GM18508 (cell line): ENCODE data around the gene MMS19.
"Not testable (repeated sequence)": the region's sequence is repeated elsewhere in the genome, so short reads cannot be mapped to it uniquely, and the experiment has no call there.

Source experiments
- ATAC-seq: cut with Tn5 transposase; IDR thresholded peaks from one replicate; pipeline ENCODE4 v1.9.1; 2021; ENCODE audit warnings: moderate number of reproducible peaks; ENCODE audit not compliant: insufficient read depth, unreplicated experiment

The MMS19 gene

DNA sequence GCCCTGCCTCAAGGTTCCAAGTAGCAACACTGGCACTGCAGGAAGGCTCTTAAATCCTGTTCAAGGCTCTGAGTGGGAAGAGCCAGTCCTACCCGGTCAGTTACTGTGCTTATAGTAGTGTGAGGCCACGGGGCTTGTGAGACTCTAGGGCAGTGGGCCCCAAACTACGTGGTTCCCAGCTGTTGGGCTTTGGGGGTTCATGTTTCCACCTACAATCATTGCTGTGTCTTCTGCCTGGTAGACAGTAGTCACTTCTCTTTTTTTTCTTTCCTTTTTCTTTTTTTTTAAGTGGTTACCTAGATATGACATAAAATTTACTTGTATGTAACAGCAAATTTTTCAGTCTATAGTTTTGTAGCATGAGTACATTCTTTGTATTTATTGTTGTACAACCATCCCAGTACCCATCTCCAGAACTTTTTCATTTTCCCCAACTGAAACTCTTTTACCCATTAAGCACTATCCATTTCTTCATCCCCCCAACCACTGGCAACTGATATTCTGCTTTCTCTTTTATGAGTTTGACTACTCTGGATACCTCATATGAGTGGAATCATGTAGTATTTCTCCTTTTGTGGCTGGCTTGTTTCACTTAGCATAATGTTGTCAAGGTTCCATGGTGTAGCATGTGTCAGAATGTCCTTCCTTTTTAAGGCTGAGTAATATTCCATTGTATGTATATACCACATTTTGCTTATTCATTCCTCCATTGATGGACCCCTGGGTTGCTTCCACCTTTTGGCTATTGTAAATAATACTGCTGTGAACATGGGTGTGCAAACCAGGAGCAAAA is 8.2 kb upstream of the MMS19 start:
- no peak for ATAC-seq

DNA sequence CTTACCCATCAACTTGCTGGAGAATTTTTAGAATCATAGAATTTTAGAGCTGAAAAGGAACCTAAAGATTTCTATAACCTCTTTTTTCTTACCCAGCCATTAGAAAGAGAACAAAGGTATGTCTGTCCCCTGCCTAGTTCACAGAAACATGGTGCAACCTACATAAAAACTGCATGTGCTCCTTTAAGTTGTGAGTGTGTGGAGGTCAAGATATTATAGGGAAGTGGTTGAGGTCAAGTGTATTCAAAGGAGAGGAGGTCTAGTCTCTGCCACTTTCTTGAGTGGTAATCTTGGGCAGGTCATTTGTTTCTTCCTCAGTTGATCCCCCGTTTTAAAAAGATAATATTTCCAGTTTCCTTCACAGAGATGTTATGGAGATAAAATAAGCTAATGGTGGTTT is 6.9 kb upstream of the MMS19 start:
- ATAC-seq: no peak

DNA sequence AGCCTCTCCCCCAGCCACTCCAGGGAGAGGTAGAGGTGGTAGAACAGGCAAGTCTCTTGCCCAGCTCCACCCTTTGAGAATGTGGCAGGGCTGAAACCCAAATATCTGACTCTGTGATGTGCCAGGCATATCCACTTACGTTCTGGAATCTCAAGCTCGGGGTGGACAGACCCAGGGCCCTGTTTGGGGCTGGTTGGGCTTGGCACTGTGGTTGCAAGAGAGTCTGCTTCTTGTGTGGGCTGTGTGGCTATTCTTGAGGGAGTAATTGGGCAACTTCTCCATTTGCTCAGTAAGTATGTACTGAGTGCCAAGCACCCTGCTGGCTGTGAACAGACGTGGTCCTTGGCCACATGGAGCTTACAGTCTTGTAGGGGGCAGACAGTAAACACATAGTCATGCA is 5.2 kb upstream of the MMS19 start:
- ATAC-seq: no peak

DNA sequence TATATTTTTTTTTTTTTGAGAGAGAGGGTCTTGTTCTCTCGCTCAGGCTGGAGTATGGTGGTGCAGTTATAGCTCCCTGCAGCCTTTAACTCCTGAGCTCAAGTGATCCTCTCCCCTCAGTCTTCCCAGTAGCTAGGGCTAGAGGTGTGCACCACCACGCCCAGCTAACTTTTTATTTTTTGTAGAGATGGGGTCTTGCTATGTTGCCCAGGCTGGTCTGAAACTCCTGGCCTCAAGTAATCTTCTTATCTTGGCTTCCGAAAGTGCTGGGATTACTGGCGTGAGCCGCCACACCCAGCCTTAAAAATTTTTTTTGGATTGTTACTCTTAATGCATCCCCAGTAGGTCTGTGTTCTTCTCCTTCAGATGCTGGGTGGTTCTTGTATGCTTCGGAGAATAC is 4.7 kb upstream of the MMS19 start:
- ATAC-seq: no peak

DNA sequence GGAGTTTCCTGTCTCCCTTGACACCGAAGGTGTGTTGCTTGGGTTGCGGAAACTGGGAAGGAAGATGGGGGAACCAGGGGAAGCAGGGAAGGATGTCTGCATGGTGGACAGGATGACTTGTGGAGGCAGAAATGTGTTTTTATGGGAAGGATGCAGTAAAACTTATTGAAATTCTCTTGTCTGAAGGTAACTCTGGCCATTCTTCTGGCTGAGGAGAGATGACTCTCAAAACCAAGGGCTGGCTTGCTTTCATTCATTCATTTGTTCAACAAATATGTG is 2.0 kb upstream of the MMS19 start:
- ATAC-seq: no peak

DNA sequence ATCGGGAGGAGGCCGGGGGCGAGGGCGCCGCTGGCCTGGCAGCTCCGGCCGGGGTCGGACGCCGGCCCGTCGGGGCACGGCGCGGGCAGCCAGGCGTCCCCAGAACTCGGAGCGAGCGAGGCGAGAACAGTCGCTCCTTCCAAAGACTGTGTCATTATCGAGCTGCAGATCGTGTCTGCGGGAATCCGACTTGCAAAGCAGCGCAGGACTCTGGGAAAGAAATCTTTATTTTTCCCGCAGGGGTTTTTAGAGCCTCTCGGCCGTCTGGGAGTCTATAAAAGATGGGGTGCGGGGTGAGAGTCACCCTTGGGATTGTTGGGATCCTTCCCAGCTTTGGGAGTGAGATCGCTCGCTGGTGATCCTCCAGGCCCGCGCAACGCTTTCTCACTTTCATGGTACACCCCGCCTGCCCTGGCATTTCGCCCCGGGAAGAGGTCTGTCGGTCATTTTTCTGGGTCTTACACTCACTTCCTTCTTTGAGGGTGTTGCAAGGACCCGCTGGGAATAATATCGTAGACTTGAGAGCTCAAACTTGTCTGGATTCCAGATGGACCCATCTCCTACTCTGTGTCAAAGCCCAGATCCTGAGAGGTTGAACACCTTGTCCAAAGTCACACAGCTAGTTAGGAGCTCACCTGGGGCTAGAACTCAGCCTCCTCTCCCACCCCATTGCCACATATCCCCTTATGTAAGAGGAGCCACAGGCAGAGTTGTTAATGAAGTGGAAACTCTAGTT is 1.5 kb upstream of the MMS19 start:
- ATAC-seq: no peak

DNA sequence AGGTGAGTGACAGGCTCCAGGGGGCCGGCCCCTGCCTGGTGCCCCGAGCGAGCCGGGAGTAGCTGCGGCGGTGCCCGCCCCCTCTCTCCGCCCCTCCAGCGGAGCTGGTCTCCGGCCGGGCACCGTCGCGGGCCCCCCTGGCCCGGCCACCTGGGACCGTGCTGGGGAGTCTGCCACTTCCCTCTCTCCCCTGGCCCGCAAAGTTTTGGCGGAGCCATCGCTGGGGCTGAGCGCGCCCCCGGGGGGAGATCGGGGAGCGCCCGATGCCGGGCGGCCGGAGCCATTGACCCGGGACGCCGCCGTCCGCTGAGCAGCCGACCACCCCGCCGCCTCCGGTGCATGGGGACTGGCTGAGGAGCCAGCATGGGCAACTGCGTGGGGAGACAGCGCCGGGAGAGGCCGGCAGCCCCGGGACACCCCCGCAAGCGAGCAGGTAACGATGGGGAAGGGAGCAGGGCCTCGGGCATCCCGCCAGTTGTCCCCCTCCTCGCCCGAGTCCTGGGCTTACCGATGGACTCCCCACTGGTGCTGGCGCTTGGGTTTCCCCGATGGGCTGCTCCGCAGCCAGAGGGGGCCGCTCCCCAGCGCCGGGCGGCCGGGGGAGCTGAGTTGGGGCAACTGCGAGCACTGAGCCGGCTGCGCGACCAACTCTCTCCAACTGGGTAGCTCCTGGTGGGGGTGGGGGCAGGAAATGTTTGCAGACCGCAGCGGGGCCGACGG is 779 bp upstream of the MMS19 start, which contains the start of gene UBTD1:
TSS of gene UBTD1 (plus strand) at position 84 of the 720 bp plus-strand sequence. CDS start at position 364, 280 bp downstream.
- no peak for ATAC-seq

DNA sequence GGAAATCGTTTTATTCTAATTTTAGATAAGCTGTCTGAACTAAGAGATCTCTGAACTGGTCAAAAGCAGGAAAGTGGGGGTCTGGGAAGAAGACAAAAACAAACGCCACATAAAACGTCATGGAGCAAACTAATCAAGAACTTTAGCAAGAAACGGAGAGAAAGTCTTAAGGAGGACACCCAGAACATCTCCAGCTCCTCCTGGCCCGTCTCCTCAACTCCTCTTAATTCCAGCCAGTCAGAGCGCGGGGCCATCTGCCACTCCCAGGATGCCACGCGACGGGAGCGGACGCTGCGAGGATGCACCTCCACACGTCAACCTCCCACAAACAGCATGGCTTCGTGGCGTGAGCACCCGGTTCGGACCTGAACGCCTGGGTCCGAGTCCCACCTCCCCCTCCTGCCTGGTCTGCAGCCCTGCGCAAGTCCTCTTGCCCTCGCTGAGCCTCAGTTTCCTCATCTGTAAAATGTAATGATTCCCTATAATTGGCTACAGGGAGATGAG is 598 bp downstream of the MMS19 start:
- ATAC-seq: no peak

DNA sequence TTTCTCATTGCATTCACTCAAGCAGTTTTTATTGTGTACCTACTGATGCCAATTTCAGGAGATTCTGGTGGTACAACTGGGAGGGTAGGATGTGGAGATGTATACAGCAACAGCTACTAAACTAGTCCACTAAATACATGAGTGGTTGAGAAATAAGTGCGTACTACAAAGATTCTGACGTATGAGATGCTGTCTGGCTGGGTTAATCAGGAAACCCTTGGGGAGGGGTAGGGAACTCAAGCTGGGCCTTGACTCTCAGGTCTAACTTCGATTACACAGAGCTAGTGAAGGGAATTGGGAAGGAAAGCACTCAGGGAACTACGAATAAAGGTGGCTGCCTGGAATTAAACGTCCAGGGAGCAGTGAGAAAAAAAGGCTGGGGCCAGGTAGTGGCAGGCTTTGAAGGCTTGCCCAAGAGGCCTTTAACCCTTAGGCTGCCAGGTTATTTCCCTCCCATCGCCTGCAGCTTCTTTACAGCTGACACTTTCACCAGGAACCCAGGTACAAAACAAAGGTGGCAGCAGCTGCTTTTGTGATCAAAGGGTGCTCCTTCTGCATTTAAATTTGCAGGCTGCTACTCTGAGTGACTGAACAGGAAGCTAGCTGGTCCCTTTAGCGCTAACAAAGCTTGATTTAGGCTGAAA is 3.2 kb downstream of the MMS19 start:
- ATAC-seq: no peak

DNA sequence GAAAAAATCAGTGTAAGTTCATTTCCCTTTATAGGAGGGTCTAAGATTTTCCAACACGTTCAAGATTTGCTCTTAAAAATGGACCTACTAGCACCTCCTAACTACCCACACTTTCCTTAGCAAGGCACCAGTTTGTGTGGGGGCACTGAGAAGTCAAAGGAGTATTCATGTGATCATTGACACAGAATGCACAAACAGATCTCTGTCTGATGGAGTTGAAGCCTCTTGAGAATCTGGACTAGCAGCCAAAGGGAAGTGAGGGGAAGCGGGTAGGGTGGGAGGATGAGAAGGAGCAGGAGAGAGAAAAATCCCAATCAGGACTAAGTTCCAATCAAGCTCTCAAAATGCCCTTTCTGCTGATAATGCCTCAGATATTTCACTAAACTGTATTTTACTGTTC is 4.1 kb downstream of the MMS19 start:
- ATAC-seq: no peak

DNA sequence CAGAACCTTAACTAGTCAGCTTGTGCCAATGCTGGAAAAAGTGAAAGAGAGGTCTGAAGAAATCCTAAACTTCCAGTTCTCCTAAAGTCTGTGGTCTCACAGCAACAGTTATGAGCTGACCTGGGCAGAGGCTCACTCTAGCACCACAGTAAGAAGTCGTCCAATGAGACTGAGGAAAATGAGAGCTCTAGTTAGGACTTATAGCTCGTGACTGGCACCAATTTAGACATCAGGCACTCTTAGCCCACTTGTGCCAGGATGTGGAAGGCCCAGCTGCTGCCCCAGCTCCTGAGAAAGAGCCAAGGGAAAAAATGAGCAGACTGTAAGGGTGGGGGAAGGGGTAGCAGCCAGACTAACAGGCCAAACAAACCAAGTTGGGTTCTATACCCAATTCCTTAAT is 7.6 kb downstream of the MMS19 start:
- ATAC-seq: no peak

DNA sequence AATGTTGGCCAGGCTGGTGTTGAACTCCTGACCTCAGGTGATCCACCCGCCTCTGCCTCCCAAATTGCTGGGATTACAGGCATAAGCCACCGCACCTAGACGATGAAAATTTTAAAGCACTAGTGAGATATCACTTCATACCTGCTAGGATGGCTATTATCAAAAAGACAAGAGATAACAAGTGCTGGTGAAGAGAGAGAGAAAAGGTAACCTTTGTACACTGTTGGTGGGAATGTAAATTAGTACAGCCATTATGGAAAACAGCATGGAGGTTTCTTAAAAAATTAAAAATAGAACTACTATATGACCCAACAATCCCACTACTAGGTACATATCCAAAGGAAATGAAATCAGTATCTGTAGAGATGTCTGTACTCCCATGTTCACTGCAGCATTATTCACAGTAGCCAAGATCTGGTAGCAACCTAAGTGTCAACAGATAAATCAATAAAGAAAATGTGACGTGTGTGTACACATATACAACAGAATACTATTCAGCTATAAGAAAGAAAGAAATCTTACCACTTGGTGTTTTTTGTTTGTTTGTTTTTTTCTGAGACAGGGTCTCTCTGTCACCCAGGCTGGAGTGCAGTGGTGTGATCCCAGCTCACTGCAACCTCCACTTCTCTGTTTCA is 12.5 kb downstream of the MMS19 start:
- no peak for ATAC-seq

DNA sequence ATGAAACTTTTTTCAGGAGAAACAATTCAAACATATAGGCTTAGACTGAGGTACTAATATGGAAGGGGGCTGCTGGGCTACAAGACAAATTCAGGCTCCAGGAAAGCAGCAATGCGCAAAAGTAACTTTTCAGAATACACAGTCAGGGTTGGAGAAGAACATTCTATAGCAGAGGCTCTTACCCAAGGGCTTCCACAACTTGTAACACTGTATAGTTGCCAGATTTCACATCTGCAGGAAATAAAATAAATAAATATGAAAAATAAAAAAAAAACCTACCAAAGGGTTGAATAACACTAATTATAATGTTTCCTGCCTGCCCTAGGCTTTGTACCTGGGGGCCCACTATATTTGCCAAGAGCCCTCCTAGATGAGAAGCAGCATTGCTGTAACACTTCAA is 14.3 kb downstream of the MMS19 start:
- ATAC-seq: no peak

DNA sequence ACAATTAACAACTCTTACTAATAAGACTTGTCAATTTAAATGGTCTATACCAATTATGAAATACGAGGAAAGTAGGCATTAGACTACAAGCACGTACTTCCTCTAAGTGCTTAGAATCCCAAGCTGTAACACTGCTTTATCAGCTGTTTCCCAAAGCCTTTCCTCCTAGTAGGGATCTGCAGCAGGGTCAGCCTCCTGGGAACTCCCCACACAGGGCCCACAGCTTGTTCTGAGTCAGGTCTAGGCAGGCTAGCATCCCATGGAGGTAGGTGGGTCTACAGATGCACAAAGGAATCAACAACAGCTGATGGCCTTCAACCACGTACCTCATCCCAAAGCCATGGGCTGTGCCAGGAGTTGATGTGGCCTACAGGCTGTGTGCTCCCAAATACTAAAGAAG is 14.7 kb downstream of the MMS19 start:
- ATAC-seq: no peak

DNA sequence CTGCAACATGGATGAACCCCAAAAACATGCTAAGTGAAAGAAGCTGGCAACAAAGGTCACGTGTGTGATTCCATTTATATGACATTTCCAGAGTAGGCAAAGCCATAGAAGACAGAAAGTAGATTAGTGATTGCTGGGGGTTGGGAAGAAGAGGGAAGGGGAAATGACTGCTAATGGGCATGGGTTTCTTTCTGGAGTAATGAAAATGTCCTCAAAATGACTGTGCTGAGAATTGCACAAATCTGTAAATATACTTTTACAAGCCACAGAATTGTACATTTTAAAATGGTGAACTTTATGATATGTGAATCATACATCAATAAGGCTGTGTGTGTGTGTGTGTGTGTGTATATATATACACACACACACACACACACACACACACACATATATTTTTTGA is 15.8 kb downstream of the MMS19 start:
- ATAC-seq: no peak

DNA sequence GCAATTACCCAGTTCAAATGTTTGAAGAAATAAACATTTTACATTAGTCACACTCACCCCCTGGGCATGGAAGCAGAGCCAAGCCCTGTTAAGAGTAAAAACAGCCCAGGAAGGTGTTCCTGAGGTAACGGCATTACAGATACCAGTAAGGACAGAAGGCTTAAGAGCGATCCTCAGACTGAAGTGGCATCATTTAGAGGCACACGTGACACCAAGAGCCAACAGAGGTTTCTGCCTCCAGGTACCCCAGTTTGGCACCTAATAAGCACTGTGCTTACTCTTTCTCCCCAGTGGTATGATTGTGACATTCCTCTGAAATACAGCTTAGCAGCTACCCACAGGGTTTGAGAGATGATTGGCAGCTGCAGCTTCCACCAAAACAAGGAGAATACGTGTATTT is 17.2 kb downstream of the MMS19 start:
- no peak for ATAC-seq

DNA sequence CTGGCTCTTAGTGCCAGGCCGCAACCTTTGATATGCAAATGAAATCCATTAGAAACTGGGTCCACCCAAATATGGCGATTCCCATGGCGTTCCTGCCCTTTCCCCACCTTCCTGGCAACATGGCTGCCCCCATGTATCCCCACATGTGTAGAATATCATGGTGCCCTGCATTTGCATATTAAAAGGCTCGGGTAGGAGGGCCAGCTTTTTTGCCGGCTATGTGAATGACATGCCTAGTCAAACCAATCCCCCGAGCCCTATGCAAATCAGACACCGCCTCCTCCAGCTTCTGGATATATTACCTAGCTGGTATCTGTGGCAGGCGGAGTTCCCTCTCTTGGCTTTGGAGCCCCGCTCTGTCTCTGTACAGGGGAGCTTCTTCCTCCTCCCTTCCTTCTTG is 18.3 kb downstream of the MMS19 start:
- ATAC-seq: no peak

DNA sequence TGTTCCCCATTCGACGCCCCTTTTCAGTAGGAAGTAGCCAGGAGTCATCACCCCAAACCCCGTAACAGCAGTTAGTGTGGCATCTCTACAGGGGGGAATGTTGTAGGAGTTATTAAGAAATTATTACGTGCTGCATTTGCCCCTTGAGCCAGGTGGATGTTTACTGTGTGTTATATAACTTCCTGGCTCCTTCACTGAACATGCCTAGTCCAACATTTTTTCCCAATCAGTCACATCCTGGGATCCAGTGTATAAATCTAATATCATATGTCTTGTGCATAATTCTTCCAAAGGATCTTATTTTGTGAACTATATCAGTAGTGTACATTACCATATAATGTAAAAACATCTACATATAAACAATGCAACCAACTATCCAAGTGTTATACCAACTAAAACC is 18.8 kb downstream of the MMS19 start:
- not testable (repeated sequence) for ATAC-seq

DNA sequence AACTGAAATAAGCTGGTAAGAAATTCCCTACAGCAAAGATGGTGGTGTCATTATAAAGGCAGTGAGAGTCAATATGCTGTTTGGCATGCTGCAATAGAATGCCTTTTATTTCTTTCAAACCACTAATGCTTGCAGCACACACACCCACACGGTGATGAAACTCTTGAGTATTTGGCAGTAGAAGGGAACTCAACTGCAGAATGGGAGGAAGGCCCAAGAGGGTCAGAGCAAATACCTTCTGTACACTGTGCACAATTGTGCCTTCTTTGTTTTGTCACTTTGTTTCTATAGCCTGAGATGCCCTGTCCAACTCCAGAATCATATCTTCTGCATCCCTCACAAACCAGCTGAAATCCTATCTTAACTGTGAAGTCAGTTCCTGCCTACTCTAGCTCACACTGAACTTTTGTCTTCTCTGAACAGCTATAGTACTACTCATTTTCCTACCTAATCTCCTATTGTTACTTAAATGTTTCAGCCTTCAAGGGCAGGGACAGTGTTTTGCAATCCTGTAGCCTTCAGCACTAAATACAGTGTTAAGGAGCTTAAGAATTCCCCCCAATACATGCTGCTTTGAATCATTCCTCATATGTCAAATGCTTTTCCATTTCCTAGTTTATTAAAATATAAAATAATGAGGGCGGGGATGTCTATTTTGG is 22.2 kb downstream of the MMS19 start:
- no peak for ATAC-seq

DNA sequence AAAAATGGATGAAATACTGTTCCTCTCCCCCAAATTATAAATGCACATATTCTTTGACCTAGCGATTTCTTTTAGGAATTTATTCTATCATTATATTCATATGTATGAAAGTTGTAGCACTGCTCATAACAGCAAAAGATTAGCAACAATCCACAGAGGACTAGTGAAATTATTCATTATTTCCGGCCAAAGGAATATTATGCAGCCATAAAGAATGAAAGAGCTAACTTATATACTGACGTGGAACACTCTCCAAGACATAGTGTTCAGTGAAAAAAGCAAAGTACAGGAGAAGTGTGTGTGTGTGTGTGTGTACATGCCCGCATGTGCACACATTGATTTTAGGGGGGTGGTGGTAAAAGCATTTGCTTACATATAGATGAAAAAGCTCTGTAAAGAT is 23.3 kb downstream of the MMS19 start:
- ATAC-seq: no peak
